Neural cell (in vitro differentiated cells): ENCODE measurements around the gene PPM1H. TPM values are rescaled to one million over a fixed set of nuclear protein-coding genes. Genes with fewer than 3 reads are reported as not detected.

Experiments
- H2AFZ ChIP-seq: fragments of 200-600, 300-800 bp; sonication (generic), shearing (Covaris generic); 2 replicates; pipeline ENCODE4 v1.6.0; 2014; ENCODE audit warnings: low read depth, mild to moderate bottlenecking, antibody characterized with exemption, low read length, moderate library complexity
- H3F3A ChIP-seq: fragments of 200-600 bp; shearing (Covaris generic); 2 replicates; pipeline ENCODE4 v1.6.1; 2016; ENCODE audit warnings: mild to moderate bottlenecking, moderate library complexity, mixed read lengths, antibody characterized with exemption, low read length; ENCODE audit not compliant: insufficient read depth, poor library complexity, severe bottlenecking
- H3K27ac ChIP-seq: fragments of 200-600, 300-800 bp; sonication (generic), shearing (Covaris generic); 2 replicates; pipeline ENCODE4 v1.5.1; 2014; ENCODE audit warnings: mild to moderate bottlenecking, low read length, moderate library complexity
- H3K27me3 ChIP-seq: fragments of 300-800, 200-600 bp; sonication (generic), shearing (Covaris generic); 2 replicates; pipeline ENCODE4 v1.6.0; 2014; ENCODE audit warnings: mild to moderate bottlenecking, low read depth, low read length, moderate library complexity; ENCODE audit not compliant: insufficient read depth
- H3K36me3 ChIP-seq: fragments of 300-800, 200-600 bp; sonication (generic), shearing (Covaris generic); 2 replicates; pipeline ENCODE4 v1.5.1; 2014; ENCODE audit warnings: mild to moderate bottlenecking, antibody characterized with exemption, low read length, moderate library complexity; ENCODE audit not compliant: insufficient read depth
- H3K4me2 ChIP-seq: fragments of 300-800, 200-600 bp; sonication (generic), shearing (Covaris generic); 2 replicates; pipeline ENCODE4 v1.6.0; 2014; ENCODE audit warnings: mild to moderate bottlenecking, low read length
- H3K4me3 ChIP-seq: fragments of 300-800, 200-600 bp; sonication (generic), shearing (Covaris generic); 2 replicates; pipeline ENCODE4 v1.5.1; 2014; ENCODE audit warnings: mild to moderate bottlenecking, low read length, moderate library complexity
- H3K79me2 ChIP-seq: fragments of 200-600 bp; shearing (Covaris generic); replicated peaks from 2 replicates; pipeline ENCODE4 v1.6.0; 2014; ENCODE audit warnings: mild to moderate bottlenecking, low read length, moderate library complexity; ENCODE audit not compliant: insufficient read depth
- H3K9ac ChIP-seq: fragments of 300-800, 200-600 bp; sonication (generic), shearing (Covaris generic); 2 replicates; pipeline ENCODE4 v1.6.1; 2016; ENCODE audit warnings: mild to moderate bottlenecking, low read length, mixed read lengths
- H3K9me2 ChIP-seq: fragments of 200-600 bp; shearing (Covaris generic); 2 replicates; pipeline ENCODE4 v1.6.1; 2016; ENCODE audit warnings: mild to moderate bottlenecking, low read length, mixed read lengths; ENCODE audit not compliant: insufficient read depth
- H3K9me3 ChIP-seq: fragments of 200-600, 300-800 bp; sonication (generic), shearing (Covaris generic); 2 replicates; pipeline ENCODE4 v1.6.1; 2016; ENCODE audit warnings: mild to moderate bottlenecking, mixed run types, low read length, moderate library complexity, mixed read lengths
- H4K20me1 ChIP-seq: fragments of 200-600 bp; shearing (Covaris generic); 2 replicates; pipeline ENCODE4 v1.6.1; 2016; ENCODE audit warnings: mild to moderate bottlenecking, mixed run types; ENCODE audit not compliant: insufficient read depth
- CTCF ChIP-seq: fragments of 450-650 bp; IDR thresholded peaks from 2 replicates; pipeline ENCODE4 v1.5.1; 2014; ENCODE audit warnings: antibody characterized with exemption, mild to moderate bottlenecking, moderate library complexity; ENCODE audit not compliant: poor library complexity, severe bottlenecking
- EP300 ChIP-seq: fragments of 450-650 bp; conservative IDR thresholded peaks from 2 replicates; pipeline ENCODE4 v1.6.1; 2014; ENCODE audit warnings: antibody characterized with exemption, mild to moderate bottlenecking, moderate library complexity; ENCODE audit not compliant: poor library complexity, severe bottlenecking
- EZH2 ChIP-seq: fragments of 200-600, 300-800 bp; shearing (Covaris generic), sonication (generic); IDR thresholded peaks from 2 replicates; pipeline ENCODE4 v1.6.1; 2014; ENCODE audit warnings: antibody characterized with exemption, low read length, borderline replicate concordance, mild to moderate bottlenecking; ENCODE audit not compliant: insufficient read depth, poor library complexity, severe bottlenecking
- MXI1 ChIP-seq: fragments of 450-650 bp; conservative IDR thresholded peaks from 2 replicates; pipeline ENCODE4 v1.6.1; 2014; ENCODE audit warnings: antibody characterized with exemption, mild to moderate bottlenecking; ENCODE audit not compliant: poor library complexity, severe bottlenecking
- POLR2AphosphoS5 ChIP-seq: IDR thresholded peaks from 2 replicates; pipeline ENCODE4 v1.6.1; 2012
- RAD21 ChIP-seq: fragments of 450-650 bp; conservative IDR thresholded peaks from 2 replicates; pipeline ENCODE4 v1.6.1; 2014; ENCODE audit warnings: antibody characterized with exemption, mild to moderate bottlenecking, moderate library complexity
- REST ChIP-seq: IDR thresholded peaks from 2 replicates; pipeline ENCODE4 v1.6.1; 2012; ENCODE audit warnings: borderline replicate concordance
- SMC3 ChIP-seq: fragments of 450-650 bp; conservative IDR thresholded peaks from 2 replicates; pipeline ENCODE4 v1.6.1; 2014; ENCODE audit warnings: antibody characterized with exemption, mild to moderate bottlenecking, moderate library complexity; ENCODE audit not compliant: poor library complexity
- TAF1 ChIP-seq: IDR thresholded peaks from 2 replicates; pipeline ENCODE4 v1.6.1; 2012; ENCODE audit warnings: low read depth
- polyA plus RNA-seq: library from polyadenylated mRNA; depleted of rRNA; stranded (reverse); fragments of >200 nt; gene quantifications from 2 replicates; pipeline ENCODE4 v1.2.3, GENCODE V29; 2014

PPM1H gene
- polyA plus RNA-seq, 1 donor from 2014 or later: 3.9 TPM

- Histone ChIP-seq H4K20me1 (no peaks in the 10 kb centered on the region), H2AFZ (no peak overlapping the region), H3K27ac (no peak overlapping the region), H3K36me3 (no peaks in the 10 kb centered on the region), H3K9ac (no peak overlapping the region), H3K27me3 (peaks cover 24% of the 10 kb centered on the region), H3K79me2 (no peaks in the 10 kb centered on the region), H3K4me3 (peak overlapping the region; percentile 49), H3K4me2 (no peak overlapping the region), H3F3A (no peaks in the 10 kb centered on the region), H3K9me2 (no peaks in the 10 kb centered on the region), H3K9me3 (no peaks in the 10 kb centered on the region)
- TF ChIP-seq MXI1 (no peak), EZH2 (no peak), TAF1 (no peak), SMC3 (no peak), REST (no peak), RAD21 (no peak), EP300 (no peak), CTCF (no peak), POLR2AphosphoS5 (no peak)
These were observed 302.5 kb downstream of the PPM1H start for GRCh38 chr12:62632411-62632918.

GRCh38 chr12:62631471-62632410, 303.2 kb downstream of the PPM1H start:
- Histone ChIP-seq H3K9me2 (no peaks in the 10 kb centered on the region), H3K27ac (no peak overlapping the region), H3K9me3 (no peaks in the 10 kb centered on the region), H4K20me1 (no peaks in the 10 kb centered on the region), H3K27me3 (peaks cover 24% of the 10 kb centered on the region), H3K36me3 (no peaks in the 10 kb centered on the region), H3F3A (no peaks in the 10 kb centered on the region), H2AFZ (no peak overlapping the region), H3K79me2 (no peaks in the 10 kb centered on the region), H3K9ac (no peak overlapping the region), H3K4me2 (no peak overlapping the region), H3K4me3 (peak overlapping the region; percentile 49)
- TF ChIP-seq POLR2AphosphoS5 (no peak), EP300 (no peak), TAF1 (no peak), CTCF (peak; percentile 17), SMC3 (no peak), REST (no peak), MXI1 (no peak), RAD21 (no peak)
